Kidney capillary endothelial cell (primary cell): Measurements from ENCODE around the gene PDGFB.

Experiments
- DNase-seq: peaks from one replicate; pipeline ENCODE4 v3.0.0-alpha.2; 2018; ENCODE audit warnings: low spot score

Gene PDGFB

DNA sequence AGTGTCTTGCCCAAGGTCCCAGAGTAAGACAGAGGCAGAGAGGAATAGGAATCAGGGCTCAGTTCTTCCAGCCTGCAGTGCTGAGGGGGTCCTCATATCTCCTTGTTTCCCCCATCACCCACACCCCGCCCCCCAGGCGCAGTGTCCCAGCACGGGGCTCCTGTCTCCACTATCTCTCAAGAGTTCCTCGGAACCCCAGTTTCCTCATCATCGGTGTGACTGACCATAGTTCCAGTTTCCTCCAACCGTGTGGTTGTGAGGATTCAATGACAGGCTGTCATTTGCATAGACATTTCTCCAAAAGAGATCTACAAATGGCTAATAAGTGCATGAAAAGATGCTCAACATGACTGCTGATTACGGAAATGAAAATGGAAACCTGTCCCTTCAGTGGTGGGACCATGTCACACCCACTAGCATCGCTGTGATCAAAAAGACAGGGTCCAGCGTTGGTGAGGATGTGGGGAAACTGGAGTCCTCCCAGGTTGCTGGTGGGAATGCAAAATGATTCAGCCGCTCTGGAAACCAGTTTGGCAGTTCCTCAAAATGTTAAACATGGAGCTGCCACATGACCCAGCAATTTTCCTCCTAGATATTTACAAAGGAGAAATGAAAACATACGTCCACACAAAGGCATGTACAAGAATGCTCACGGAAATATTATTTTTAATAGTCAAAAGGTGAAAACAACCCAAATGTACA lies 31.8 kb upstream of the PDGFB start:
- DNase-seq, result no peak

GRCh38 chr22:39275814-39276439 lies 31.1 kb upstream of the PDGFB start:
- no peak for DNase-seq

DNA sequence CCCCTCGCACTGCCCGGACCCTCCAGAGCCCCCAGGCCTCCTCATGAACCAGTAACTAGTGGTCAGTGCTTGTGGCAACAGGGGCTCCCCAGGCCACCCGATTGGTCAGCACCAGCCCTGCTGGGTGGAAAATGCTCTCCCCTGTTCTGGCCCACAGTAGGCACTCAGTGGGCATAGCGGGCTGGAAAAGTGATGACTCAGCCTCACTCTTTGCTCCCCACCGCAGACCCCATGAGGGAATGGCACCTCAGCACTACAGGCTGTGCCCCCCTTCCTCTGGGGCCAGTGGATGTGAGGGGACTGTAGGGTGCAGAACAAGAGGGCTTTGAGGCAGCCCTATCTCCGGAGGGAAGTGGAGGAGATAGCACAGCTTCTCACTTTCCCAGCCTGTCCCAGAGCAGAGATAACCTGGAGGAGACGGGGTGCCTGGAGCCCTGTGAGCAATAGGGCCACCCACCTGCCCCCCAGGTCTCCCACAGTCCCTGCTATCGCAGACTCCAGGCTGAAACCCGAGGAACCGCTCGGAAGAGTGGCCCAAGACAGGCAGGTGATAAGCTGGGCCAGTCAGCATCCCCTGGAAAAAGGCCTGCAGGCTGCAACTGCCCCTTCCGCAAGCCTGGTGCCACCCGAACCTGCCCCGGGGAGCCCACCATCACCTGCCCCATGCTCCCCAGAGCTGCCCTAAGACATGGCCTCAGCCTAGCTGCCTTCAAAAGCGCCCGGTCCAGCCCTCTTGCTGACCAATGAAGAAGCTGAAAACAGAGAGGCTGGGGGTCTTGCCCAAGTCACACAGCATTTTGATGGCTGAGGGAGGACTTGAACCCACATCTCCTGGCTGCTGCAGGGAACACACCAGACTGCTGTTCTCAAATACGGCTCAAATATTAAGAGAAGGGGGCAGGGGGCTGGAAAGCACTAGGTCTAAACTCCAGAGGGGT lies 29.4 kb upstream of the PDGFB start:
- no peak for DNase-seq

- no peak for DNase-seq
Observed at GRCh38 chr22:39270792-39271191, 26.0 kb upstream of the PDGFB start.

- DNase-seq, result peak; percentile 62
Observed at GRCh38 chr22:39270280-39270679, 25.5 kb upstream of the PDGFB start.

DNA sequence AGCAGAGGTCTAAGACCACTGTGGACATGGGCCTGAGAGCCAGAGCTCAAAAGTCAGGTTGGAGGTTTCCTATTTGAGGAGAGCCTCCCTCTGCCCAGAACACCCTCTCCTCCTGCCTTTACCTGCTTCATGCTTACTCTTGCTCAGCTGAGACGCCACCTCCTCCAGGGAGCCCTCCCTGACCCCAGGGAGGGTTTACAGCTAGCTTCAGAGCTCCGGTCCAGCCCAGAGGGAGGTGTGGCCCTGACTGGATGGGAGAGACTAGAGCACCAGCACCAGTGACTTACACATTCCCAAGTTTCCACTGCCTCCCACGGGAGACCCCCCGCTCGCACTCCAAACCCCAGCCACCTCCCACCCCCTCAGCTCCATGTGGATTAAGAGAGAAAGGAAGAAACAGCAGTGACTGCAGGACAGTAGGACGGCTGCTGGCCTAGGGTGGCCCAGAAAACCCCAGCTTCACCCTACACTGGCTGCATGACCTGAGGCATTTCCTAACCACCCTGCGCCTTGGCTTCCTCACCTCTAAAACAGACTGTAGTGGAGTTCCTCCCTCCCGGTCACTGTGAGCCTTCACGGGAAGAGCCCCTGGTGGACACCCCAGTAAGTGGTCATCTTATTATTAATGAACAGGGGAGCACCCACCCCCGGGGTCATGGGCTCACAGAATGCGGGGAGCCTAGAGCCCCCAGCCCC lies 24.5 kb upstream of the PDGFB start:
- DNase-seq, result no peak

DNA sequence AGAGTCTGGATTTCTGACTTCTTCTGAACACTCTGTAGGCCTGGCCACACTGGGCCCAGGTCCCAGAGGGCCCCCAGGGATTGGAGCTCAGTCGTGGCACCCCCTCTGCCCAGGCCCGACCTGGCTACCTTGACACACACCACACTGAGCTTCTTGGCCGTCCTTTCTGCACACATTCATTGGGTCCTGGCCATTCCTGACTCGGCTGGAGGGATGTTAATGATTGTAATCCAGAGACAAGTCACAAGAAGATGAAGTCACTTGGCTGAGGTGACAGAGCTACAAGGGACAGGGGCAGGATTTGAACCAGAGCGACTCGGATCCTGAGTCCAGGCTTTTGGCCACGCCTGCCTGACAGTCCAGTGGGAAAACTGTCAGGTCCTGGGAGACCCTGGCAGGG lies 23.9 kb upstream of the PDGFB start:
- DNase-seq, result no peak

DNA sequence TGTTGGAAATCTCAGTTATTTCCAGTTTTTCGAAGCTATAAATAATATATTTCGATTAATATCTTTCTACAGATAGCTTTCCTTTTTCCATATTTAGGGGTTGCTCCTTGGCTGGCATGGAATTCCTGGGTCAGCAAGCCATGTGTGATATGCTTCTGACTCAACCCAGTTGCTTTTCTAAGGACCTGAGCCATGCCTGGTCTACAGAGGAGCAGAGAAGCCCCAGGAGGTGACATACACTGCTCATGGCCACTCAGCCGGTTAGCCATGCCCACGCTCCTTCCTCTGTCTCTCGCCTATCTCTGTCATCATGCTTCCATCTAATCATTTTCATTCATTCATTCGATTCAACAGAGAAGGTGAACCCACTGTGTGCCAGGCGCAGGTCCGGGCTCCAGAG lies 23.2 kb upstream of the PDGFB start:
- no peak for DNase-seq

- no peak for DNase-seq
Observed at GRCh38 chr22:39266398-39267030, 21.7 kb upstream of the PDGFB start.

DNA sequence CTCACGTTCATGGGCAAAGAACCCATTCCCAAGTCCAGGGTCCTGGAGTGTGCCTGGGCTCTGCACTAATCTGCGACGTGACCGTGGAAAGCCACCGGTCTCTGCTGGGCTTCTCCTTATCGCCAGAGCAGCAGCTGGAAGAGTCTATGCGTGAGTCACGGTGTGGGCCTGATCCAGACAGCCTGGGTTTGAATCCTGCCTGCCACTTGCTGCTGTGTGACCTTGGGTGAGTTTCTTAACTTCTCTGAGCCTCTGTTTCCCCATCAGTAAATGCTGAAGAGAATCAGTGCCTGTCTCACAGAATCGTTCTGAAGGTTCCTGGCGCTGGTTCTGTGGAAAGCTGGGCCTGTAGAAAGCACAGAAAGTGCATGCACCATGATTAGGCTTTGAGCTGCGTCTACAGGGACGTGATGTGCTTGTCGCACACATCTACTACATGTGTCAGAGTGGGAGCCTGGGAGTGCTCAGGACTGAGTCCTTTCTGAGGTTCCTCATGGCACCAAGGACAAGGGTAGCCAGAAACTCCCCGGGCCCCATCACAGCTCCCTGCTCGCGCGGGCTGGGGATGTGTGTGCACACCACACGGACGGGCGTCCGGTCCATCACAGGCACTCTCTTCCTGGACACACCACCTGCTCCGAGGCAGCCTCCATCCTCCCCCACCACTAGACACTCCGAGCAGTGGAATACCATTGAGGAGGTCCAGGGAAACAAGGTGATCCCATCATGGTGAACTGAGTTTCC lies 20.5 kb upstream of the PDGFB start:
- DNase-seq, result no peak

DNA sequence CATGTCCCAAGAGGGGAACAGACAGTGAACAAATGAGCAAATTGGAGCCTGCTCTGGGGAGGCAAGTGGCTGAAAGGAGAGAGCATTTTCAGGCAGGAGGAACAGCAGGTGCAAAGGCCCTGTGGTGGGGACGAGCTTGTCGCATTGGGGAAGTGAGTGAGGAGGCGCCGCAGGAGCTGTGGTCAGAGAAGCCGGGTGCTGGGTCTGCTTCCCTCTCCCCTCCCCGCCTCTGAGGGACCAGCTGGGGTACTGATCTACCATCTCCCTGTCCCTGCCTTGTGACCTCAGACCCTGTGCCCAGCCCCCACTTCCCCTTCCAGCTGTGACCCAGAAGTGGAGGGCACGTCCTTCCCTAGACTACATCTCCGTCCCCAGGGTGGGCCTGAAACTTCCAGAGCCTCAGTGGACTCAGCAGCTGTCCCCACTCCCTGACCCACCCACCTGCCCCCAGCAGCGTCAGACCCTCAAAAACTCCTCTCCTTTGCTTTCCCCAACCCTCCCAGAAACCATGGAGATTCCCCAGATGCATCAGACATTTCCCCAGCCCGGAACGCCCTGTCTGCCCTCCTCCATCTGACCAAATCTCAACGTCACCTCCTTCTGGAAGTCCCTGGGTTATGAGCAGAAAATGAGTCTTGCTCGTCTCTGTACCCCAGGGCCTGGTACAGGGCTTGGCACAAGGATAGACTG lies 19.7 kb upstream of the PDGFB start:
- DNase-seq, result no peak

DNA sequence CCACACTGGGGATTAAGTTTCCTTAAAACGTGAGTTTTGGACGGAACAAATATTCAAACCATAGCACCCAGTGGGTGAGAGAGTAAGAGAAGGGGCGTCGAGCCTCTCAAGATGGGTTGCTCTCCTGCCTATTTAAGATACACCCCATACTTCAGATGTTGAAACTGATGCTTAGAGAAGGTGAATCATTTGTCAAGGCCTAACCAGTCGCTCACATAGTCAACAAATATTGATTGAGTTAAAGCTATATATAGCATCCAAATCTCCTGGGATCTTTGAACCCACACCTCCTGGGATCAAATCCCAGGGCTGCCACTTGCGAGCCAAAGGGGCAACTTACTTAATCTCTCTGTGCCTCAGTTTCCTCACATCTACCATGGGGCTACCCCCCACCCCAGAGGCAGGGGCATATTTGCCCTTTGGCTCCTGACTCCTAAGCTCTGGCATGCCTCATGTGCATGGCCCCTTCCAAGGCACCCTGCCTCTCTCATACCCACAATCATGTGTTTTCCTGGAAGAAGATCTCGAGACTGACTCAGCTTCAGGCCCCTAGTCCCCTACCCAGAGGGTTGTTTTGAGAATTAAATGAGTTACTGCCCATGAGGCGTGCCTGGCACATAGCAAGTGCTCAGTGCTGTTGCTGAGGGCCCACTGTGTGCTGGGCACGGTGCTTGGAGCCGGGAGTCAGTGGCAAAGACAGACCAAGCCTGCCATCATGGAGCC lies 19.0 kb upstream of the PDGFB start:
- no peak for DNase-seq

DNA sequence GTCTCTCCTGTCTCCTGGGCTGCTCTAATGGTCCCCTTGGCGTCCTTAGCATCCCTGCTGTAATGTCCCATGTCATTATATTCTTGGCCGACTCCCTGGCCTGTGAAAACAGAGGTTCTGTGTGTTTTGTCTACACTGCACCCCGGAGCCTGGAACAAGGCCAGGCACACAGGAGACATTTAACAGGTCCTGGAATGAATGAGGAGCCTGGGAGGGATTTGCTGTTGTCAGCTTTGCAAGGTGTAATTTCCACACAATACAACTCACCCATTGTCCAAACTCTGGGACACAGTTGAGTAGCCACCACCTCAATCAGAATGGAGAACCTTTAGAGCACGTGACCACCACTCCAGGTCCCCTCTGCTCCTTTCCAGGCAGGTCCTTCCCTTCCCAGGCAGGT lies 14.9 kb upstream of the PDGFB start:
- no peak for DNase-seq

GRCh38 chr22:39257901-39258475 lies 13.2 kb upstream of the PDGFB start:
- DNase-seq, result no peak

DNA sequence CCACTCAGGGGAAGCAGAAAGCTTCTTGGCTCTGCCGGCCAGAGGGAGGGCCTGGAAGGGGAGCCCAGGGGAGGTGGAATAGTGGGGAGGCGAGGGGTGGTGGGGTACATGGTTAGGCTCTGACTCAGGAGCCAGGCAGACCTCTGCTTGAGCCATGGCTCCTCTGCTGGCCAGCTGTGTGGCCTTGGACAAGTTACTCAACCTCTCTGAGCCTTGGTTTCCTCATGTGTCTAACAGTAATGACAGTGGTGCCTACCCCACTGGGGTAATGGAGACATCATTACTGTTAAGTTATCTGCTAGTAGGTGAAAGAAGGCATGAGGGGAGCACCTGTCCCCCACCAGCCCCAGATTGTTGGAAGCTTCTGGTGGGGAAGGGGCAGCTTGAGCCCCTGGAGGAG lies 12.2 kb upstream of the PDGFB start:
- DNase-seq, result no peak

- no peak for DNase-seq
Observed at GRCh38 chr22:39256186-39256552, 11.4 kb upstream of the PDGFB start.

GRCh38 chr22:39255449-39256185 lies 10.8 kb upstream of the PDGFB start:
- DNase-seq, result no peak

DNA sequence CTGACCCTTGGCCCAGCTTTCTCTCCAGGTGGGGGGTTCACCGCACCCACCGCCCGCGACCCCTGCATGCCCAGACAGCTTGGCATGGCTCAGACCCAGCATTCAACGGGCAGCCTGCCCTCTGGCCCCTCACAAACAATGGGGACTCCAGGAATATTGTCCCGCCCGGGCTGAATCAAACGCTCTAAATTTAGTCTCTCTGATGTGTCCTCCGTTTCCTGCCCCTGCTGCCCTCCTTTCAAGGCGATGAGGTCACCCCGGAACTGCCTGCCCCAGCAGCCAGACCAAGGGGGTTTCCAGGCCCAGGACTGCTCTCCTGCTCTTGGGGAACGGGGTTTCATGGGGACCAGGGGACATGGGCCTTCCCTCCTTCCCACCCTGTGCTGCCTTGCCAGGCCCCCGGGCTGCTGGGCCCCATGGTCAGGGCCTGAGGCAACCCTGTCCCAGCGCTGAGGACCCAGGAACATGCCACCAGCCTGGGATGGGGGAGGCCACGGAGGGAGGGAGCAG lies 10.1 kb upstream of the PDGFB start:
- peak; percentile 91 for DNase-seq

DNA sequence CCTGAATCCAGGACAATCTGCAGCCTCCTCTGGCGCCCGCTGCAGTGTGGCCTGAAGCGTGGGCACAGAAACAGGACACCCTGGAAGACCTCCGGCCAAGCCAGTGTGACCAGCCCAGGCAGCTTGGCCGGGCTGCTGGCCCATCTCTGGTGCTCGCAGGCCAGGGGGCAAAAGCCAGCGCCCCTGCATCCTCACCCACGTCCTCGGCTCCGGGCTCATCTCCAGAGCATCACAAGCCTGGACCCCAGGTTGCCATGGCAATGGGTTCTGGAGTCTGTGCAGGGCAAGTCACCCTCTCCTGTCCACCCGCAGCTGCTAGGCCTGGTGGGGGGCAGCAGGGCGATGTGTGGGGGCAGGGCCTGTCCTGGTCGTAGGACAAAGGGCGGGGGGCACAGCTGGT lies 9.3 kb upstream of the PDGFB start:
- DNase-seq, result no peak
